Pericardium fibroblast (primary cell): ENCODE data around the gene UXT. TPM values are rescaled to one million over a fixed set of nuclear protein-coding genes. Genes with fewer than 3 reads are reported as not detected.

Source experiments
- total RNA-seq: library from RNA; depleted of rRNA; stranded (reverse); fragments of >200 nt; gene quantifications from 2 replicates; pipeline ENCODE4 v1.2.3, GENCODE V29; 2015

Gene UXT
- total RNA-seq = 120 and 143 TPM in 2 replicates

GRCh38 chrX:47658684-47659420 is at the start of gene UXT:
UXT (minus strand) TSS chrX:47659180; CDS start chrX:47658927, 253 bp downstream.

GRCh38 chrX:47650164-47651042 is 8.6 kb downstream of the UXT start, which contains the start of gene ELK1:
ELK1 (minus strand) TSS chrX:47650563; CDS start chrX:47641441, 9,122 bp downstream.

GRCh38 chrX:47629419-47630200 is 29.4 kb downstream of the UXT start, which contains the start of gene CFP:
CFP (minus strand) TSS chrX:47629930; CDS start chrX:47629844, 86 bp downstream.

GRCh38 chrX:47619486-47620302 is 39.3 kb downstream of the UXT start, which contains the start of gene SYN1:
SYN1 (minus strand) TSS chrX:47619857; CDS start chrX:47619728, 129 bp downstream.

Other genes with a start within 250 kb of the UXT start
- gene ZNF41, start 176.0 kb downstream of the UXT start, total RNA-seq = 2.6 and 4.6 TPM in 2 replicates
- 26.7 and 42.5 TPM in 2 replicates for gene ARAF, start 98.0 kb downstream of the UXT start, total RNA-seq
- gene TIMP1, start 76.7 kb downstream of the UXT start, total RNA-seq = 611 and 1,853 TPM in 2 replicates
- gene SYN1, start 39.3 kb downstream of the UXT start, total RNA-seq = 0.34 and 1.2 TPM in 2 replicates
- gene CFP, start 29.2 kb downstream of the UXT start, total RNA-seq = 0.17 and 0.70 TPM in 2 replicates
- gene ELK1, start 8.6 kb downstream of the UXT start, total RNA-seq = 37.3 and 40.4 TPM in 2 replicates
- 1.6 and 1.9 TPM in 2 replicates for gene ZNF81, start 177.7 kb upstream of the UXT start, total RNA-seq